Heart left ventricle (tissue), 13 donors: ENCODE measurements around the gene NPR3.

Experiments
- CTCF ChIP-seq, 12 donors: fragments of 200-600 bp; sonication (generic) in 4 of 12; IDR thresholded peaks; one replicate each; pipeline versions ENCODE4 v1.5.0 to v1.8.0; 2018 to 2022; ENCODE audit warnings: antibody characterized with exemption in 12 of 12, mild to moderate bottlenecking in 5 of 12
- POLR2A ChIP-seq, 2 donors: fragments of 450-650 bp; IDR thresholded peaks; one replicate each; pipeline ENCODE4 v1.6.1; 2017; ENCODE audit warnings: antibody characterized with exemption in 2 of 2, mild to moderate bottlenecking in 2 of 2, moderate library complexity in 2 of 2
- donor health status: ischemic (EF 13 %, LVEDD 7.1; RV severe dilation, severe dysfunction).
- donor health status: DM: no; HTN: yes; CAD: no.
- donor health status: DM: no; HTN: no; CAD: no.
- donor health status: ischemic (EF 25% LVEDD 6.9; RV normal size, moderate dysfunction).
- donor health status: ischemic (EF 25% LVEDD 5.7; RV mildly dilated, moderate dysfunction).
- donor health status: ischemic (EF 35%, LVEDD 5.7; RV mildly dilated, moderate dysfunction).
- donor health status: nonischemic (EF 11% LVEDD 7.7; RV severe dilation, severe dysfunction).
- donor health status: DM: yes; HTN: yes; CAD: no.
- donor health status: PGD.
- donor health status: ischemic (EF 29% LVEDD 5.4; RV normal size, mild dysfunction).
- donor health status: nonischemic (EF 23%, LVEDD 6.1; RV moderate dilation, normal function).

- no peak for TF ChIP-seq CTCF (IDR thresholded peaks at IDR 0.05)
- no peak for TF ChIP-seq POLR2A (IDR thresholded peaks at IDR 0.05)
Measured at GRCh38 chr5:32721626-32722025, 10.5 kb downstream of the NPR3 start.
